H1 (cell line): ENCODE results near the gene TMX3. TPM values are rescaled to one million over a fixed set of nuclear protein-coding genes. Genes with fewer than 3 reads are reported as not detected.

Experiments
- CTCF ChIA-PET: fragments of 300-600 bp; sonication (Branson Sonifier 250); formaldehyde crosslinking; loops from one replicate; lab custom pipeline; 2021; ENCODE audit not compliant: partially characterized antibody; lab: Charles Lee
- POLR2A ChIA-PET: fragments of 300-600 bp; sonication (Branson Sonifier 250); formaldehyde crosslinking; loops from one replicate; lab custom pipeline; 2021; ENCODE audit warnings: inconsistent platforms; ENCODE audit not compliant: partially characterized antibody; lab: Charles Lee
- DNase-seq, 2 experiments: peaks; one replicate each; pipeline versions ENCODE4 v3.0.0 to v3.0.0-alpha.2; 2010 to 2022; ENCODE audit warnings: low spot score in 2 of 2, low read depth in 1 of 2, mixed read lengths in 1 of 2
- FAIRE-seq: peaks from 2 replicates; lab custom pipeline; 2011; peaks lifted over from hg19 to GRCh38; lab: Jason Lieb, UNC
- H2AFZ ChIP-seq: 2 replicates; pipeline ENCODE4 v1.8.1; 2012; ENCODE audit warnings: low read length, inconsistent platforms
- H2AK5ac ChIP-seq: 2 replicates; pipeline ENCODE4 v1.6.1; 2013; ENCODE audit warnings: low read depth, low read length
- H2BK120ac ChIP-seq: replicated peaks from 2 replicates; pipeline ENCODE3; 2013; ENCODE audit warnings: low read depth, low read length, inconsistent platforms
- H2BK12ac ChIP-seq: 2 replicates; pipeline ENCODE4 v1.6.1; 2013; ENCODE audit warnings: low read depth, low read length
- H2BK15ac ChIP-seq: 2 replicates; pipeline ENCODE4 v1.6.1; 2013; ENCODE audit warnings: low read length
- H2BK20ac ChIP-seq: 2 replicates; pipeline ENCODE4 v1.6.1; 2013; ENCODE audit warnings: low read length
- H2BK5ac ChIP-seq: 2 replicates; pipeline ENCODE4 v1.6.1; 2013; ENCODE audit warnings: low read depth, low read length
- H3K14ac ChIP-seq: 2 replicates; pipeline ENCODE4 v1.6.1; 2013; ENCODE audit warnings: inconsistent platforms; ENCODE audit not compliant: insufficient read length
- H3K18ac ChIP-seq: 2 replicates; pipeline ENCODE4 v1.6.1; 2013; ENCODE audit warnings: low read length; ENCODE audit errors: extremely low read depth
- H3K23ac ChIP-seq: 2 replicates; pipeline ENCODE4 v1.6.1; 2013; ENCODE audit warnings: inconsistent platforms; ENCODE audit not compliant: insufficient read length
- H3K23me2 ChIP-seq: 2 replicates; pipeline ENCODE4 v1.6.1; 2013; ENCODE audit warnings: low read depth, low read length
- H3K27ac ChIP-seq: 2 replicates; pipeline ENCODE4 v1.6.1; 2011; ENCODE audit warnings: low read depth, low read length, inconsistent platforms
- H3K27me3 ChIP-seq, 4 experiments: replicated peaks in 1 of 4; 1 replicate in 1 of 4; 2 replicates in 3 of 4; pipeline versions ENCODE4 v1.6.1 to v1.8.1; 2011 to 2013; ENCODE audit warnings: low read length in 3 of 4, mild to moderate bottlenecking in 3 of 4, inconsistent platforms in 2 of 4, mixed read lengths in 2 of 4, moderate library complexity in 1 of 4; ENCODE audit not compliant: control insufficient read depth in 3 of 4, insufficient read depth in 3 of 4; ENCODE audit errors: extremely low read depth in 1 of 4
- H3K36me3 ChIP-seq, 4 experiments: 2 replicates each; pipeline versions ENCODE4 v1.6.1 to v1.8.1; 2011 to 2013; ENCODE audit warnings: mild to moderate bottlenecking in 4 of 4, low read length in 3 of 4, moderate library complexity in 2 of 4, control low read depth in 1 of 4, inconsistent platforms in 1 of 4; ENCODE audit not compliant: insufficient read depth in 4 of 4, control insufficient read depth in 2 of 4
- H3K4ac ChIP-seq: replicated peaks from 2 replicates; pipeline ENCODE3; 2013; ENCODE audit warnings: low read length, low read depth, mixed read lengths, inconsistent platforms; ENCODE audit not compliant: insufficient read length
- H3K4me1 ChIP-seq, 4 experiments: replicated peaks in 1 of 4; 1 replicate in 1 of 4; 2 replicates in 3 of 4; pipeline versions ENCODE4 v1.6.1 to v1.8.1; 2011 to 2013; ENCODE audit warnings: low read length in 3 of 4, inconsistent platforms in 2 of 4, mixed read lengths in 1 of 4; ENCODE audit not compliant: insufficient read depth in 4 of 4, control insufficient read depth in 3 of 4
- H3K4me2 ChIP-seq, 2 experiments: 2 replicates each; pipeline versions ENCODE4 v1.6.1 to v1.8.1; 2011 to 2013; ENCODE audit warnings: low read depth in 2 of 2, low read length in 2 of 2, control low read depth in 1 of 2, inconsistent platforms in 1 of 2, mild to moderate bottlenecking in 1 of 2; ENCODE audit not compliant: insufficient read depth in 1 of 2
- H3K4me3 ChIP-seq, 4 experiments: fragments of 200-600, 300-600 bp in 1 of 4; sonication (generic), shearing (Covaris generic), sonication (Bioruptor Twin) in 1 of 4; 2 replicates each; pipeline versions ENCODE4 v1.5.1 to v1.8.1; 2011 to 2016; ENCODE audit warnings: low read length in 4 of 4, low read depth in 3 of 4, control low read depth in 2 of 4, inconsistent platforms in 2 of 4, mild to moderate bottlenecking in 2 of 4, mixed read lengths in 1 of 4, moderate library complexity in 1 of 4; ENCODE audit not compliant: insufficient read depth in 2 of 4; ENCODE audit errors: extremely low read depth in 1 of 4
- H3K56ac ChIP-seq: replicated peaks from 2 replicates; pipeline ENCODE3; 2013; ENCODE audit warnings: low read depth, mild to moderate bottlenecking, mixed read lengths, low read length, inconsistent platforms; ENCODE audit not compliant: insufficient read length
- H3K79me1 ChIP-seq: 2 replicates; pipeline ENCODE4 v1.6.1; 2013; ENCODE audit warnings: low read depth, low read length, control low read depth
- H3K79me2 ChIP-seq, 2 experiments: 2 replicates each; pipeline versions ENCODE4 v1.6.1 to v1.8.1; 2012 to 2013; ENCODE audit warnings: low read length in 2 of 2, mild to moderate bottlenecking in 2 of 2, inconsistent platforms in 1 of 2; ENCODE audit not compliant: insufficient read depth in 2 of 2, control insufficient read depth in 1 of 2
- H3K9ac ChIP-seq, 4 experiments: replicated peaks in 1 of 4; 1 replicate in 1 of 4; 2 replicates in 3 of 4; pipeline versions ENCODE4 v1.6.1 to v1.8.1; 2011 to 2013; ENCODE audit warnings: low read depth in 3 of 4, low read length in 3 of 4, control low read depth in 2 of 4, mild to moderate bottlenecking in 2 of 4, moderate library complexity in 2 of 4, inconsistent platforms in 1 of 4; ENCODE audit errors: extremely low read depth in 1 of 4
- H3K9me3 ChIP-seq, 2 experiments: 2 replicates each; pipeline versions ENCODE4 v1.6.1 to v1.8.1; 2012 to 2013; ENCODE audit warnings: mild to moderate bottlenecking in 2 of 2, moderate library complexity in 2 of 2, control low read depth in 1 of 2, inconsistent platforms in 1 of 2, low read depth in 1 of 2, low read length in 1 of 2, mixed read lengths in 1 of 2; ENCODE audit not compliant: insufficient read depth in 2 of 2
- H4K20me1 ChIP-seq, 2 experiments: replicated peaks in 1 of 2; 2 replicates each; pipeline versions ENCODE3 to v1.8.1; 2011 to 2013; ENCODE audit warnings: inconsistent platforms in 2 of 2, low read length in 2 of 2, mild to moderate bottlenecking in 1 of 2; ENCODE audit not compliant: insufficient read depth in 2 of 2, control insufficient read depth in 1 of 2
- H4K5ac ChIP-seq: 2 replicates; pipeline ENCODE4 v1.6.1; 2013; ENCODE audit warnings: low read length, low read depth, mixed read lengths, inconsistent platforms; ENCODE audit not compliant: insufficient read length
- H4K8ac ChIP-seq: 2 replicates; pipeline ENCODE4 v1.8.0; 2013; ENCODE audit warnings: mild to moderate bottlenecking, moderate library complexity, low read length, inconsistent platforms; ENCODE audit not compliant: insufficient read depth; ENCODE audit errors: extremely low read depth
- H4K91ac ChIP-seq: replicated peaks from 2 replicates; pipeline ENCODE3; 2013; ENCODE audit warnings: low read length, mixed read lengths, inconsistent platforms; ENCODE audit not compliant: insufficient read length
- EZH2 ChIP-seq: fragments of 200-600 bp; sonication (generic); IDR thresholded peaks from 2 replicates; pipeline ENCODE4 v1.7.1; 2012; ENCODE audit warnings: low read depth, mild to moderate bottlenecking, moderate library complexity, low read length, inconsistent platforms; ENCODE audit not compliant: severe bottlenecking
- WGBS, 2 experiments: shearing (Covaris generic) in 1 of 2; methylation state at CpG; one replicate each; pipeline versions ENCODE4 v1.1.6 to v1.1.7; 2013 to 2015; ENCODE audit warnings: low lambda C conversion rate in 2 of 2, mixed read lengths in 2 of 2, inconsistent platforms in 1 of 2, low coverage in 1 of 2, missing lambda C conversion rate in 1 of 2; ENCODE audit not compliant: insufficient replicate concordance in 2 of 2, insufficient coverage in 1 of 2, insufficient read length in 1 of 2; ENCODE audit errors: extremely low coverage in 1 of 2, missing lambda C conversion rate in 1 of 2; 5-methylcytosine and 5-hydroxymethylcytosine counted together
- polyA plus RNA-seq, 7 experiments: library from polyadenylated mRNA; depleted of rRNA in 3 of 7; stranded (reverse) in 5 of 7; unstranded in 2 of 7; fragments of >200 nt in 5 of 7; fragments of 200-250 nt in 2 of 7; gene quantifications; 1 replicate in 5 of 7; 2 replicates in 1 of 7; 4 replicates in 1 of 7; pipeline versions ENCODE4 v1.2.1 to v1.2.3, GENCODE V29; 2011 to 2013; ENCODE audit warnings: missing spikeins in 2 of 7, mixed read lengths in 2 of 7
- total RNA-seq: library from RNA; stranded (reverse); fragmentation: NEBNext Ultra II Directional; extraction: Animal tissue kit (Norgen Biotek cat#: 25700); gene quantifications from 2 replicates; pipeline ENCODE4 v1.2.1, GENCODE V29; 2021

The TMX3 gene
- total and polyA plus RNA-seq, 2 of the 8 experiments (the other 6 are each of a cell fraction or from before 2014, with no cell fraction given): 12.6 to 29.0 TPM

DNA sequence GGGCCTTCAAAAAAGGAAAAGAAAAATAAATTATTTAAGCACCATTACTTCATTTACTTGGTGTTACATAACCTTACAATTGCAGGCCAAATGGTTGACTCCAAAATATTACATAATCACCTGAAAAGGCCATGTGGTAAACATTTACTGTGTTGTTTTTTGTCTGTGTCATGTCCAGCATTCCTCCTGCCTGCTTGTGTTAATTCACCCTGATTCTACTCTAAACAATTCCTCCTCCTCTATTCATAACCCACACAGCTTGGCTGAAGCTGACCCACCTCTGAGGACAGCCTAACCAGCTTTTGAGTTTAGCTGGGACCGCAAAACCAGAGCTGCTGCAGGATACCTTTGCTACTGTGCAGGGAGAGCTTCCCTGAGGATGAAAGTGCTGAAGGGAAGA lies 35.4 kb downstream of the TMX3 start:
- H3K36me3 ChIP-seq: peaks cover 2 to 61% (median 13%) of the 10 kb centered on the region in 4 experiments; a peak in 7 of 8 replicates
- no peak overlapping the region for H4K91ac ChIP-seq
- H2AK5ac ChIP-seq: no peak overlapping the region
- no peak overlapping the region for H3K14ac ChIP-seq
- H3K4ac ChIP-seq: no peak overlapping the region
- no peaks in the 10 kb centered on the region for H3K79me1 ChIP-seq
- H2AFZ ChIP-seq: no peak overlapping the region
- FAIRE-seq: no peak
- no peak overlapping the region for H3K27ac ChIP-seq
- H2BK5ac ChIP-seq: no peak overlapping the region
- H3K4me3 ChIP-seq: no peak overlapping the region
- CTCF ChIA-PET: interaction anchor here (0.6 kb wide), 1 partner anchor 1389 kb away, joined by 3 read pairs; no protein-coding TSS in a partner anchor
- H3K4me1 ChIP-seq: no peaks in the 10 kb centered on the region
- no peak overlapping the region for H2BK15ac ChIP-seq
- 86% methylated on average over 1 of the region's 1 CpG; no CpG with 5 or more reads in 1 of the 2 experiments for WGBS, 2 experiments
- no peak overlapping the region for H3K56ac ChIP-seq
- no peak for DNase-seq
- no peak overlapping the region for H4K8ac ChIP-seq
- H2BK120ac ChIP-seq: no peak overlapping the region
- no peak overlapping the region for H3K23ac ChIP-seq
- H4K20me1 ChIP-seq: no peaks in the 10 kb centered on the region
- H3K9ac ChIP-seq: no peak overlapping the region
- TF ChIP-seq EZH2: no peak
- no peak overlapping the region for H2BK20ac ChIP-seq
- H2BK12ac ChIP-seq: no peak overlapping the region
- no peaks in the 10 kb centered on the region for H3K79me2 ChIP-seq
- H3K4me2 ChIP-seq: no peak overlapping the region
- POLR2A ChIA-PET: no interaction called here
- H3K18ac ChIP-seq: no peak overlapping the region
- no peaks in the 10 kb centered on the region for H3K23me2 ChIP-seq
- H4K5ac ChIP-seq: no peak overlapping the region
- no peaks in the 10 kb centered on the region for H3K9me3 ChIP-seq
- no peaks in the 10 kb centered on the region for H3K27me3 ChIP-seq
